Endothelial cell of umbilical vein (primary cell): ENCODE data around the gene MRPL48. TPM values are rescaled to one million over a fixed set of nuclear protein-coding genes. Genes with fewer than 3 reads are reported as not detected.

Experiments
- BruUV-seq: library from RNA; stranded (reverse); fragments of 400-500 nt; replicated peaks from 2 replicates; lab custom pipeline; 2021; lab: Mats Ljungman, UMichigan
- CTCF ChIA-PET: fragments of 300-600, 350-600 bp; sonication (Branson Sonifier 250); formaldehyde crosslinking; loops from one replicate; lab custom pipeline; 2021; ENCODE audit warnings: antibody characterized with exemption, inconsistent platforms; lab: Charles Lee
- POLR2A ChIA-PET: fragments of 300-600, 350-600 bp; sonication (Branson Sonifier 250); formaldehyde crosslinking; loops from one replicate; lab custom pipeline; 2021; ENCODE audit warnings: antibody characterized with exemption, inconsistent platforms; lab: Charles Lee
- DNase-seq: peaks from one replicate; pipeline ENCODE4 v3.0.0-alpha.2; 2011; ENCODE audit warnings: low read depth, low spot score
- FAIRE-seq: peaks from 2 replicates; lab custom pipeline; 2011; peaks lifted over from hg19 to GRCh38; lab: Jason Lieb, UNC
- H2AFZ ChIP-seq: 2 replicates; pipeline ENCODE4 v1.6.0; 2012; ENCODE audit warnings: low read depth, low read length, control low read depth, inconsistent platforms
- H3K27ac ChIP-seq: 2 replicates; pipeline ENCODE4 v1.5.1; 2011; ENCODE audit warnings: low read depth, mild to moderate bottlenecking, control low read depth, low read length, moderate library complexity; ENCODE audit not compliant: insufficient read depth
- H3K27me3 ChIP-seq, 2 experiments: 2 replicates each; pipeline versions ENCODE4 v1.6.0 to v1.6.1; 2011; ENCODE audit warnings: low read length in 2 of 2, mixed read lengths in 1 of 2; ENCODE audit not compliant: control insufficient read depth in 2 of 2, insufficient read depth in 2 of 2
- H3K36me3 ChIP-seq, 2 experiments: 2 replicates in 1 of 2; 3 replicates in 1 of 2; pipeline ENCODE4 v1.5.1; 2011; ENCODE audit warnings: low read length in 2 of 2, mild to moderate bottlenecking in 1 of 2, moderate library complexity in 1 of 2; ENCODE audit not compliant: control insufficient read depth in 2 of 2, insufficient read depth in 2 of 2; ENCODE audit errors: extremely low read depth in 1 of 2
- H3K4me1 ChIP-seq: 3 replicates; pipeline ENCODE4 v1.5.1; 2011; ENCODE audit warnings: mild to moderate bottlenecking, low read length; ENCODE audit not compliant: control insufficient read depth, insufficient read depth; ENCODE audit errors: extremely low read depth
- H3K4me2 ChIP-seq: 2 replicates; pipeline ENCODE4 v1.6.1; 2011; ENCODE audit warnings: low read length, control low read depth, mixed read lengths; ENCODE audit not compliant: insufficient read depth
- H3K4me3 ChIP-seq, 3 experiments: fragments of 200-600 bp in 1 of 3; sonication (generic), shearing (Covaris generic) in 1 of 3; replicated peaks in 1 of 3; 2 replicates each; pipeline ENCODE4 v1.5.1; 2011 to 2016; ENCODE audit warnings: control low read depth in 3 of 3, low read length in 3 of 3, mild to moderate bottlenecking in 2 of 3, inconsistent platforms in 1 of 3, low read depth in 1 of 3, moderate library complexity in 1 of 3; ENCODE audit not compliant: insufficient read depth in 1 of 3
- H3K79me2 ChIP-seq: 2 replicates; pipeline ENCODE4 v1.6.0; 2012; ENCODE audit warnings: low read length, inconsistent platforms; ENCODE audit not compliant: control insufficient read depth, insufficient read depth
- H3K9ac ChIP-seq: replicated peaks from 2 replicates; pipeline ENCODE3; 2011; ENCODE audit warnings: low read length, control low read depth; ENCODE audit not compliant: insufficient read depth; ENCODE audit errors: extremely low read depth
- H3K9me1 ChIP-seq: replicated peaks from 3 replicates; pipeline ENCODE4 v1.6.0; 2011; ENCODE audit warnings: mild to moderate bottlenecking, low read length; ENCODE audit not compliant: control insufficient read depth, insufficient read depth; ENCODE audit errors: extremely low read depth
- H3K9me3 ChIP-seq: replicated peaks from 2 replicates; pipeline ENCODE4 v1.5.1; 2012; ENCODE audit warnings: low read length, inconsistent platforms; ENCODE audit not compliant: control insufficient read depth, insufficient read depth
- H4K20me1 ChIP-seq: replicated peaks from 2 replicates; pipeline ENCODE3; 2011; ENCODE audit warnings: mild to moderate bottlenecking, low read length; ENCODE audit not compliant: control insufficient read depth, insufficient read depth; ENCODE audit errors: extremely low read depth
- CTCF ChIP-seq, 2 donors: IDR thresholded peaks; 1 replicate in 1 of 2; 2 replicates in 1 of 2; pipeline ENCODE4 v1.5.1; 2011; ENCODE audit warnings: low read length in 2 of 2, mild to moderate bottlenecking in 2 of 2, moderate library complexity in 2 of 2, control low read depth in 1 of 2, inconsistent platforms in 1 of 2, low read depth in 1 of 2; ENCODE audit not compliant: insufficient read depth in 1 of 2; ENCODE audit errors: extremely low read depth in 1 of 2
- EZH2 ChIP-seq: IDR thresholded peaks from 2 replicates; pipeline ENCODE4 v1.6.1; 2012; ENCODE audit warnings: borderline replicate concordance, low read depth, mild to moderate bottlenecking, moderate library complexity, low read length, inconsistent platforms; ENCODE audit not compliant: severe bottlenecking
- FOS ChIP-seq: IDR thresholded peaks from 2 replicates; pipeline ENCODE4 v1.6.1; 2011; ENCODE audit warnings: mild to moderate bottlenecking, low read length, moderate library complexity, borderline replicate concordance; ENCODE audit not compliant: insufficient read depth
- GATA2 ChIP-seq: IDR thresholded peaks from 2 replicates; pipeline ENCODE4 v1.7.0; 2011; ENCODE audit warnings: low read depth, mild to moderate bottlenecking, moderate library complexity, mixed read lengths, low read length; ENCODE audit not compliant: insufficient read length, insufficient read depth
- JUN ChIP-seq: IDR thresholded peaks from 2 replicates; pipeline ENCODE4 v1.6.1; 2011; ENCODE audit warnings: borderline replicate concordance, low read depth; ENCODE audit not compliant: insufficient read length, insufficient read depth
- MAX ChIP-seq: IDR thresholded peaks from 2 replicates; pipeline ENCODE4 v1.6.1; 2011; ENCODE audit not compliant: insufficient read depth, insufficient read length
- MYC ChIP-seq: IDR thresholded peaks from one replicate; pipeline ENCODE4 v1.6.1; 2011; ENCODE audit warnings: mild to moderate bottlenecking, low read depth, low read length
- POLR2A ChIP-seq: IDR thresholded peaks from 2 replicates; pipeline ENCODE4 v1.6.1; 2012; ENCODE audit warnings: low read depth, mild to moderate bottlenecking, control low read depth, low read length
- POLR2AphosphoS5 ChIP-seq: IDR thresholded peaks from 2 replicates; pipeline ENCODE4 v1.6.1; 2012; ENCODE audit warnings: low read depth, mild to moderate bottlenecking, control low read depth, low read length, moderate library complexity; ENCODE audit not compliant: insufficient read depth
- dilution Hi-C: fragments of 300-500 bp; cut with MboI; formaldehyde crosslinking; loops from one replicate; pipeline ENCODE4 v1.15.0; 2019; ENCODE audit warnings: low sequenced_read_pairs; ENCODE audit not compliant: extremely low pct_ligation_motif_present
- intact Hi-C: fragments of 100-400 bp; cut with micrococcal nuclease; formaldehyde crosslinking; loops from one replicate; pipeline ENCODE4 v1.10.0; 2022
- polyA plus RNA-seq, 4 experiments: library from polyadenylated mRNA; depleted of rRNA in 3 of 4; stranded (reverse) in 3 of 4; unstranded in 1 of 4; fragments of >200 nt; gene quantifications; 2 replicates each; pipeline versions ENCODE4 v1.2.1 to v1.2.3, GENCODE V29; 2011 to 2012; ENCODE audit warnings: missing spikeins in 1 of 4
- total RNA-seq: library from RNA; stranded (reverse); gene quantifications from 2 replicates; pipeline ENCODE4 v1.2.3, GENCODE V29; 2021

The MRPL48 gene
- total and polyA plus RNA-seq, 2 donors (not counting 3 experiments of a cell fraction or from before 2014, with no cell fraction given) = 25.0 to 38.3 TPM

- Histone ChIP-seq H3K4me1 (no peaks in the 10 kb centered on the region), H3K27ac (no peak overlapping the region), H2AFZ (no peak overlapping the region), H3K9ac (no peak overlapping the region), H3K4me3 (no peak overlapping the region), H3K79me2 (peaks cover 95% of the 10 kb centered on the region), H3K36me3 (no peaks in the 10 kb centered on the region), H3K9me1 (no peaks in the 10 kb centered on the region), H3K9me3 (no peaks in the 10 kb centered on the region), H3K4me2 (no peak overlapping the region), H4K20me1 (peaks cover 18% of the 10 kb centered on the region), H3K27me3 (no peaks in the 10 kb centered on the region)
- BruUV-seq = no TSS peak
- FAIRE-seq (no peak), DNase-seq (no peak)
- TF ChIP-seq POLR2A = no peak
- no peak for TF ChIP-seq POLR2AphosphoS5
- TF ChIP-seq GATA2 = no peak
- no peak for TF ChIP-seq JUN
- TF ChIP-seq MAX = no peak
- TF ChIP-seq FOS = no peak
- no peak for TF ChIP-seq CTCF (IDR thresholded peaks at IDR 0.05; ENCODE audit: extremely low read depth in 1 of 2, insufficient read depth in 1 of 2, low read depth in 1 of 2, low read length in 2 of 2)
- TF ChIP-seq MYC = no peak
- TF ChIP-seq EZH2 = no peak
- intact Hi-C loops = no loop called here
- dilution Hi-C loops = no loop called here
- ChIA-PET CTCF (interaction anchor here (1.5 kb wide), 1 partner anchor 22 kb away, joined by 6 read pairs; no protein-coding TSS in a partner anchor), POLR2A (no interaction called here)
These were observed 41.0 kb upstream of the MRPL48 start for GRCh38 chr11:73746701-73747100.
